Trophoblast cell (in vitro differentiated cells and primary cell): ENCODE data around the gene PXDC1.

Source experiments
- DNase-seq, 2 donors: peaks; one replicate each; pipeline ENCODE4 v3.0.0-alpha.2; 2016
- H2AFZ ChIP-seq: 2 replicates; pipeline ENCODE4 v1.6.1; 2013; ENCODE audit warnings: low read length, moderate library complexity, mild to moderate bottlenecking; ENCODE audit not compliant: insufficient read depth, poor library complexity
- H2AK5ac ChIP-seq: 2 replicates; pipeline ENCODE4 v1.6.1; 2013; ENCODE audit warnings: mild to moderate bottlenecking, low read length
- H2BK120ac ChIP-seq: 2 replicates; pipeline ENCODE4 v1.6.1; 2013; ENCODE audit warnings: low read length, mild to moderate bottlenecking, moderate library complexity; ENCODE audit not compliant: insufficient read depth, poor library complexity
- H2BK12ac ChIP-seq: 2 replicates; pipeline ENCODE4 v1.6.1; 2013; ENCODE audit warnings: mild to moderate bottlenecking, low read length, moderate library complexity
- H2BK5ac ChIP-seq: 2 replicates; pipeline ENCODE4 v1.6.1; 2013; ENCODE audit warnings: low read length, low read depth, moderate library complexity, mild to moderate bottlenecking; ENCODE audit not compliant: poor library complexity
- H3K14ac ChIP-seq: 2 replicates; pipeline ENCODE4 v1.6.1; 2013; ENCODE audit warnings: mild to moderate bottlenecking, low read length
- H3K18ac ChIP-seq: 2 replicates; pipeline ENCODE4 v1.6.1; 2013; ENCODE audit warnings: mild to moderate bottlenecking, low read length
- H3K23ac ChIP-seq: 2 replicates; pipeline ENCODE4 v1.6.1; 2013; ENCODE audit warnings: low read length
- H3K27ac ChIP-seq: 2 replicates; pipeline ENCODE4 v1.5.1; 2013; ENCODE audit warnings: low read depth, mild to moderate bottlenecking, inconsistent platforms, low read length, moderate library complexity
- H3K27me3 ChIP-seq: 2 replicates; pipeline ENCODE4 v1.6.1; 2013; ENCODE audit warnings: inconsistent platforms, mild to moderate bottlenecking, low read length, moderate library complexity; ENCODE audit not compliant: insufficient read depth
- H3K36me3 ChIP-seq, 2 experiments: 1 replicate in 1 of 2; 2 replicates in 1 of 2; pipeline ENCODE4 v1.6.1; 2013; ENCODE audit warnings: low read length in 2 of 2, mild to moderate bottlenecking in 2 of 2, moderate library complexity in 1 of 2; ENCODE audit not compliant: insufficient read depth in 2 of 2, control insufficient read depth in 1 of 2
- H3K4ac ChIP-seq: 2 replicates; pipeline ENCODE4 v1.6.1; 2013; ENCODE audit warnings: low read depth, mild to moderate bottlenecking, low read length, moderate library complexity
- H3K4me1 ChIP-seq, 2 experiments: 1 replicate in 1 of 2; 2 replicates in 1 of 2; pipeline ENCODE4 v1.6.1; 2013; ENCODE audit warnings: low read length in 2 of 2, mild to moderate bottlenecking in 2 of 2, moderate library complexity in 1 of 2; ENCODE audit not compliant: insufficient read depth in 2 of 2, control insufficient read depth in 1 of 2
- H3K4me2 ChIP-seq: 2 replicates; pipeline ENCODE4 v1.6.1; 2013; ENCODE audit warnings: inconsistent platforms, mild to moderate bottlenecking, low read length, moderate library complexity
- H3K4me3 ChIP-seq: 2 replicates; pipeline ENCODE4 v1.5.1; 2013; ENCODE audit warnings: mild to moderate bottlenecking, low read depth, low read length, inconsistent platforms
- H3K79me1 ChIP-seq: one replicate; pipeline ENCODE4 v1.6.1; 2013; ENCODE audit warnings: low read length
- H3K79me2 ChIP-seq: 2 replicates; pipeline ENCODE4 v1.6.1; 2013; ENCODE audit warnings: low read length, mild to moderate bottlenecking; ENCODE audit not compliant: control insufficient read depth, insufficient read depth, poor library complexity
- H3K9ac ChIP-seq: 2 replicates; pipeline ENCODE4 v1.6.1; 2013; ENCODE audit warnings: mild to moderate bottlenecking, low read length
- H3K9me3 ChIP-seq: 2 replicates; pipeline ENCODE4 v1.6.1; 2013; ENCODE audit warnings: low read depth, mild to moderate bottlenecking, control low read depth, inconsistent platforms, low read length; ENCODE audit not compliant: insufficient read depth
- H4K12ac ChIP-seq: 2 replicates; pipeline ENCODE4 v1.6.1; 2013; ENCODE audit warnings: low read depth, mild to moderate bottlenecking, low read length, moderate library complexity
- H4K8ac ChIP-seq: 2 replicates; pipeline ENCODE4 v1.6.1; 2013; ENCODE audit warnings: low read depth, mild to moderate bottlenecking, low read length, moderate library complexity
- H4K91ac ChIP-seq: one replicate; pipeline ENCODE4 v1.6.1; 2013; ENCODE audit warnings: low read depth, mild to moderate bottlenecking, low read length, moderate library complexity
- WGBS: extraction: QIAGEN DNeasy Blood & Tissue Kit; methylation state at CpG from one replicate; pipeline ENCODE4 v1.1.7; 2013; ENCODE audit warnings: missing lambda C conversion rate; ENCODE audit not compliant: insufficient read length, insufficient coverage; ENCODE audit errors: extremely low coverage; 5-methylcytosine and 5-hydroxymethylcytosine counted together

Gene PXDC1

DNA sequence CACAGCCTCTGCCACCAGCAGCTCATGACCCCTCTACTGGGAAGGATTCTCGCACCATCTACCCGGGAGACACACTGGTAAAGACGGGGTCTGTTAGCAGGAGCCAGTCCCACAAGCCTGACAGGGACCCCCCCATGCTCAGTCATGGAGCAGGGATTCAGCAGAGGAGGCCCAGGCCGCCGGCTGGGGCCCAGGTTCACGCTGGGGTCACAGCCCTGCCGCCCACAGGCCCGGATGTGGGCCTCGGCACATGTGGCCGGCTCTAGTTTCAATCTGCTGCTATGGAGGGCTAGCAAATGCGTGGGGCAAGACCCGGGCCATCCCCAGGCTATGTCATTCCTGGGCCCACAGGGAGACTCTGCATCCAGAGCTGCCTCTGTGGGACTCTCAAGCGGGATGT is 25.1 kb downstream of the PXDC1 start:
- no peak for DNase-seq
- Histone ChIP-seq H2BK12ac (no peak overlapping the region), H3K14ac (no peak overlapping the region), H3K27me3 (no peaks in the 10 kb centered on the region), H3K36me3 (peaks cover 58 to 76% of the 10 kb centered on the region in 2 experiments), H3K27ac (no peak overlapping the region), H3K18ac (no peak overlapping the region), H4K91ac (no peak overlapping the region), H2BK120ac (no peak overlapping the region), H2AFZ (no peak overlapping the region), H3K4me2 (no peak overlapping the region), H3K9me3 (peaks cover 2% of the 10 kb centered on the region), H2AK5ac (no peak overlapping the region), H3K79me1 (no peaks in the 10 kb centered on the region), H3K79me2 (no peaks in the 10 kb centered on the region), H3K9ac (no peak overlapping the region), H3K4me3 (no peak overlapping the region), H4K12ac (no peak overlapping the region), H3K4ac (no peak overlapping the region), H3K4me1 (peaks cover 3 to 10% of the 10 kb centered on the region in 2 experiments), H2BK5ac (no peak overlapping the region), H4K8ac (no peak overlapping the region), H3K23ac (no peak overlapping the region)
- no CpG with 5 or more reads among the region's 13 CpGs for WGBS

DNA sequence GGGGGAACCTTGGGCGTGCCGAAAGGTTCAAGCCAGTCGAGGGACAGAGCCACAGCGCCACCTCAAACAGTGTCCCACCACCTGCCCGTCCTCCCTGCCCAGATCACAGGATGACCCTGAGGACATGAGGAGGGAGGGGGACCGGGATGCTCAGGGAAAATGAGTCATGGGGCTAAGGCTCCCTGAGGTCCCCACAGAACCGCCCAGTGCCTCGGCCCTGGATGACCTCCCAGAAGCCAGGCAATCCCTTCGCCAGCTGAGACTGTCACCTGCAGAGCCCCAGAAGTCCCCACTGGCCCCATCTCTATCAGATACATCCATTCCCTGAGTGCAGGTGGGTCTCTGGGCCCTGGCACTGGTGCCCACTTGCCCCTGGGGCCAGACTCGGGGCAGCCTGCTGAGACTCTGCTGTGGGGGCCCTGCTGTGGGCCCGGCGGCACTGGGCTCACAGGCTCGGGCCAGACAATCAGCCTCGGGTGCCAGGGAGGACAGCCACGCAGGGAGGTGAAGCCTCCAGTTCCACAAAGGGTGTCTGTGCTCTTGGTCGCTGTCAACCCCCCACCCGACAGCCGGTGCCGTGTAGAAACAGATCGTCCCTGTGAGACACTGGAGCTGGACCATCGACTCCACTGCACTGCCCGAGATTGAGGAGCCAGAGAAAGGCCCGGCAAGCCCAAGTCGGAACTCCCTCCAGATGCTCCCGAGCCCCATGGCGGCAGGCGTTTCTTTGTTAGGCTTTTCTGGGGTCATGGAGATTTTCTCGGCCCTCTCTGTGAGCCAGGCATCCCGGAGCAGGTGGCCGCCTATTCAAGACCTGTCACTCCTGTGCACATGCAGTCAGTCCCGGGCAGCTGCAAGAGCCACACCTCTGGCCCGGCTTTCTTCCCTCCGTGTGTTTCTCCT is 26.1 kb downstream of the PXDC1 start:
- Histone ChIP-seq H3K4me1 (peaks cover 3 to 10% of the 10 kb centered on the region in 2 experiments), H2AFZ (no peak overlapping the region), H3K79me1 (no peaks in the 10 kb centered on the region), H3K4me2 (no peak overlapping the region), H3K79me2 (no peaks in the 10 kb centered on the region), H3K4ac (no peak overlapping the region), H3K9me3 (peaks cover 2% of the 10 kb centered on the region), H3K36me3 (peaks cover 56 to 73% of the 10 kb centered on the region in 2 experiments), H3K23ac (no peak overlapping the region), H2BK12ac (no peak overlapping the region), H3K4me3 (no peak overlapping the region), H3K27ac (no peak overlapping the region), H3K27me3 (no peaks in the 10 kb centered on the region), H2BK120ac (no peak overlapping the region), H4K8ac (no peak overlapping the region), H2BK5ac (no peak overlapping the region), H2AK5ac (no peak overlapping the region), H3K14ac (no peak overlapping the region), H3K9ac (no peak overlapping the region), H4K12ac (no peak overlapping the region), H3K18ac (no peak overlapping the region), H4K91ac (no peak overlapping the region)
- WGBS = no CpG with 5 or more reads among the region's 33 CpGs
- no peak for DNase-seq

DNA sequence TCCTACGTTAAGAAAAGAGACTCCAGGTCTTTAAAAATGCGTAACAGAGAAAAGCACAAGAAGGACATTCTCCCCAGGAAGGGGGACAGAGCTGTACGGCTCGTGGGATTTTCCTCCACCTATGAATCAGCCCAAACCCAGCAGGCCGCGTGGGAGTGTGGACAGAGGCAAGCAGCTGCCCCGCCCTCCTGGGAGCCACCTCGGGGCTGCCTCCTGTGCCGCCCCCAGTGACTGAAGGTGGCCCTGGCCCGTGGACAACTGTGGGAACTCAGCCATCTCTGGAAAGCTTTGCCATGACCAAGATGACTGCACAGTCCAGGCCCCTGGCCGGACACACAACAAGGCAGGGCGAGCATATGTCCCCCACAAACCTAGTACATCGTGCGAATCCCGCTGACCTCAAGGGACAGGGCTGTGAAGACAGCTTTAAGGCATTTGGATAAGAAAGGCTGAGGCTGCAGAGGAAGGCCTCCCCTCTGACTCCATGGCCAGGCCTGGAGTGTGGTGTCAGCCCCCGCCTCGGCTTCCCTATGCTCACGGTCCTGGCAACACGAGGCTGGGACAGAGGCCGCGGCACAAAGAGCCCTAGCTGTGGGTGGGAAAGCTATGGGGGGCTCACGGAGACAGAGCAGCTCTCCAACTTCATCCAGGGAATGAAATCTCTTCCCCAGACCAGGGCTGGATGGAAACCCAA is 26.9 kb downstream of the PXDC1 start:
- H3K9me3 ChIP-seq = peaks cover 2% of the 10 kb centered on the region
- no peak overlapping the region for H4K91ac ChIP-seq
- no peak overlapping the region for H3K4me2 ChIP-seq
- no peak overlapping the region for H2AFZ ChIP-seq
- H3K27ac ChIP-seq = no peak overlapping the region
- no peak overlapping the region for H3K4ac ChIP-seq
- no peak overlapping the region for H3K9ac ChIP-seq
- H3K18ac ChIP-seq = no peak overlapping the region
- DNase-seq = no peak
- no peak overlapping the region for H4K8ac ChIP-seq
- no peak overlapping the region for H2BK12ac ChIP-seq
- no peak overlapping the region for H4K12ac ChIP-seq
- H3K23ac ChIP-seq = no peak overlapping the region
- H3K79me2 ChIP-seq = no peaks in the 10 kb centered on the region
- H3K36me3 ChIP-seq = peaks cover 56 to 69% of the 10 kb centered on the region in 2 experiments
- no peak overlapping the region for H3K4me3 ChIP-seq
- no CpG with 5 or more reads among the region's 22 CpGs for WGBS
- no peak overlapping the region for H2BK120ac ChIP-seq
- H2BK5ac ChIP-seq = no peak overlapping the region
- no peak overlapping the region for H3K14ac ChIP-seq
- no peaks in the 10 kb centered on the region for H3K27me3 ChIP-seq
- H2AK5ac ChIP-seq = no peak overlapping the region
- H3K4me1 ChIP-seq = peaks cover 3 to 13% of the 10 kb centered on the region in 2 experiments
- H3K79me1 ChIP-seq = peaks cover 2% of the 10 kb centered on the region

DNA sequence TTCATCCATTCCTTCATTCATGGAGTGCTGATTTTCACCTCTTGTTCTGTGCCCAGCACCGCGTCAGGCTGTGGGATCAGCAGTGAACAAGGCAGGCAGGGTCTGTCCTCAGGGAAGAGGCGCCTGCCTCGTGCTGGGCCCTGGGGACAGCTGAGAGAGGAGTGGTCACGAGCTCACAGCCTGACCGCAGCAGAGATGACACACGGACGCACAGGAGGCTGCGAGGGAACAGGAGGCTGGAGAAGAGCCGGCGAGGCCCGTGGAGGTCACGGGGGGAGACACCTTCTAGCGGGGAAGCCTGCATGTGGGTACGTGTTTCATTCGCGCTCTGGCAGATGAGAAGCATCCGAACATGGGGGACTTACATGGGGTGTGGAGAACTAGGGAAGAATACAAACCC is 27.5 kb downstream of the PXDC1 start:
- Histone ChIP-seq H3K4me1 (peaks cover 7 to 19% of the 10 kb centered on the region in 2 experiments), H4K12ac (no peak overlapping the region), H3K36me3 (peaks cover 56 to 66% of the 10 kb centered on the region in 2 experiments), H3K4me2 (no peak overlapping the region), H3K4me3 (no peak overlapping the region), H3K9ac (no peak overlapping the region), H3K79me1 (peaks cover 2% of the 10 kb centered on the region), H3K23ac (no peak overlapping the region), H2BK12ac (no peak overlapping the region), H3K14ac (peak overlapping the region; percentile 34), H3K27ac (no peak overlapping the region), H3K4ac (no peak overlapping the region), H3K9me3 (peaks cover 2% of the 10 kb centered on the region), H3K18ac (peak overlapping the region; percentile 14), H3K27me3 (no peaks in the 10 kb centered on the region), H2AK5ac (no peak overlapping the region), H4K8ac (no peak overlapping the region), H2AFZ (no peak overlapping the region), H3K79me2 (no peaks in the 10 kb centered on the region), H2BK5ac (no peak overlapping the region), H4K91ac (no peak overlapping the region), H2BK120ac (no peak overlapping the region)
- DNase-seq = no peak
- no CpG with 5 or more reads among the region's 18 CpGs for WGBS
